HEK293 (cell line): ENCODE data around the gene MLX.

Experiments
- OSR2 ChIP-seq: fragments of 450-650 bp; formaldehyde crosslinking; IDR thresholded peaks from 2 replicates; pipeline ENCODE4 v1.5.1; 2016; ENCODE audit warnings: missing biosample characterization, missing genetic modification characterization
- TCF7L2 ChIP-seq: IDR thresholded peaks from 2 replicates; pipeline ENCODE4 v1.6.1; 2011; ENCODE audit warnings: low read depth, mild to moderate bottlenecking, inconsistent platforms, low read length, moderate library complexity, borderline replicate concordance
- ZNF274 ChIP-seq, 2 experiments: fragments of 200-500 bp in 1 of 2; fragments of 450-650 bp in 1 of 2; sonication (Bioruptor generic) in 1 of 2; formaldehyde crosslinking in 1 of 2; IDR thresholded peaks; 2 replicates each; pipeline versions ENCODE4 v1.5.1 to v1.6.1; 2014 to 2016; ENCODE audit warnings: borderline replicate concordance in 1 of 2, inconsistent platforms in 1 of 2, low read length in 1 of 2, missing biosample characterization in 1 of 2, missing genetic modification characterization in 1 of 2
- ZNF341 ChIP-seq: fragments of 450-650 bp; formaldehyde crosslinking; IDR thresholded peaks from 2 replicates; pipeline ENCODE4; 2016; ENCODE audit warnings: low read depth, missing biosample characterization, missing genetic modification characterization
- ZNF366 ChIP-seq: fragments of 450-650 bp; formaldehyde crosslinking; conservative IDR thresholded peaks from 2 replicates; pipeline ENCODE4 v1.5.1; 2016; ENCODE audit warnings: missing biosample characterization, missing genetic modification characterization
- ZNF530 ChIP-seq: fragments of 450-650 bp; formaldehyde crosslinking; IDR thresholded peaks from 2 replicates; pipeline ENCODE4 v1.5.1; 2016; ENCODE audit warnings: low read depth, missing biosample characterization, missing genetic modification characterization
- ZNF561 ChIP-seq: fragments of 450-650 bp; IDR thresholded peaks from 2 replicates; pipeline ENCODE4 v1.5.1; 2018; ENCODE audit warnings: missing biosample characterization, missing genetic modification characterization, borderline replicate concordance
- TF ChIP-seq, protein P1 (sequence below): fragments of 450-650 bp; formaldehyde crosslinking; IDR thresholded peaks from 2 replicates; pipeline ENCODE4 v1.5.1; 2016; ENCODE audit warnings: missing biosample characterization, missing genetic modification characterization
- TF ChIP-seq, protein P2 (sequence below): fragments of 450-650 bp; formaldehyde crosslinking; IDR thresholded peaks from 2 replicates; pipeline ENCODE4 v1.5.1; 2016; ENCODE audit warnings: missing biosample characterization, missing genetic modification characterization, borderline replicate concordance
- TF ChIP-seq, protein P3 (sequence below): fragments of 450-650 bp; formaldehyde crosslinking; IDR thresholded peaks from 2 replicates; pipeline ENCODE4 v1.5.1; 2016; ENCODE audit warnings: missing biosample characterization, missing genetic modification characterization
- TF ChIP-seq, protein P4 (sequence below): fragments of 450-650 bp; formaldehyde crosslinking; IDR thresholded peaks from 2 replicates; pipeline ENCODE4 v1.5.1; 2016; ENCODE audit warnings: missing biosample characterization, missing genetic modification characterization

DNA sequence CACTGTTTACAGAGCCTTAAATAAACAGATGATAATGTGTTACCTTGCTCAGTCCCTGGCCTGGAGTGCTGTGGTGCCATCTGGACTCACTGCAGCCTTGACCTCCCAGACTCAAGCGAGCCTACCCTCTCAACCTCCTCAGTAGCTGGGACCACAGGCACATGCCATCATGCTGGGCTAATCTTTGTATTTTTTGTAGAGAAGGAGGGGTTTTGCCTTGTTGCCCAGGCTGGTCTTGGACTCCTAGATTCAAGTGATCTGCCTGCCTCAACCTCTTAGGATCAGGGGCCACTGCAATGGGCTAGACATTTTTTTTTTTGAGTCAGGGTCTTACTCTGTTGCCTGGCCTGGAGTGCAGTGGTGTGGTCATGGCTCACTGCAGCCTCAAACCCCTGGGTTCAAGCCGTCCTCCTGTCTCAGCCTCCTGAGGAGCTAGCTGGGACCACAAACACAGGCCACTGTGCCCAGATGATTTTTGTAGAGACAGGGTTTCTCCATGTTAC lies 35.9 kb upstream of the MLX start:
- no peak for TF ChIP-seq ZNF274 (IDR thresholded peaks at IDR 0.05; ENCODE audit: low read length)
- no peak for TF ChIP-seq ZNF274 (tag by site-specific recombination; IDR thresholded peaks at IDR 0.05; ENCODE audit: borderline replicate concordance)
- no peak for TF ChIP-seq ZNF530 (tag by site-specific recombination)
- TF ChIP-seq, protein P1, sequence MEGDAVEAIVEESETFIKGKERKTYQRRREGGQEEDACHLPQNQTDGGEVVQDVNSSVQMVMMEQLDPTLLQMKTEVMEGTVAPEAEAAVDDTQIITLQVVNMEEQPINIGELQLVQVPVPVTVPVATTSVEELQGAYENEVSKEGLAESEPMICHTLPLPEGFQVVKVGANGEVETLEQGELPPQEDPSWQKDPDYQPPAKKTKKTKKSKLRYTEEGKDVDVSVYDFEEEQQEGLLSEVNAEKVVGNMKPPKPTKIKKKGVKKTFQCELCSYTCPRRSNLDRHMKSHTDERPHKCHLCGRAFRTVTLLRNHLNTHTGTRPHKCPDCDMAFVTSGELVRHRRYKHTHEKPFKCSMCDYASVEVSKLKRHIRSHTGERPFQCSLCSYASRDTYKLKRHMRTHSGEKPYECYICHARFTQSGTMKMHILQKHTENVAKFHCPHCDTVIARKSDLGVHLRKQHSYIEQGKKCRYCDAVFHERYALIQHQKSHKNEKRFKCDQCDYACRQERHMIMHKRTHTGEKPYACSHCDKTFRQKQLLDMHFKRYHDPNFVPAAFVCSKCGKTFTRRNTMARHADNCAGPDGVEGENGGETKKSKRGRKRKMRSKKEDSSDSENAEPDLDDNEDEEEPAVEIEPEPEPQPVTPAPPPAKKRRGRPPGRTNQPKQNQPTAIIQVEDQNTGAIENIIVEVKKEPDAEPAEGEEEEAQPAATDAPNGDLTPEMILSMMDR (tag by site-specific recombination), result no peak
- TF ChIP-seq OSR2 (tag by site-specific recombination), result no peak
- TF ChIP-seq ZNF561 (tag by site-specific recombination), result no peak
- no peak for TF ChIP-seq ZNF366 (tag by site-specific recombination)
- TF ChIP-seq, protein P2, sequence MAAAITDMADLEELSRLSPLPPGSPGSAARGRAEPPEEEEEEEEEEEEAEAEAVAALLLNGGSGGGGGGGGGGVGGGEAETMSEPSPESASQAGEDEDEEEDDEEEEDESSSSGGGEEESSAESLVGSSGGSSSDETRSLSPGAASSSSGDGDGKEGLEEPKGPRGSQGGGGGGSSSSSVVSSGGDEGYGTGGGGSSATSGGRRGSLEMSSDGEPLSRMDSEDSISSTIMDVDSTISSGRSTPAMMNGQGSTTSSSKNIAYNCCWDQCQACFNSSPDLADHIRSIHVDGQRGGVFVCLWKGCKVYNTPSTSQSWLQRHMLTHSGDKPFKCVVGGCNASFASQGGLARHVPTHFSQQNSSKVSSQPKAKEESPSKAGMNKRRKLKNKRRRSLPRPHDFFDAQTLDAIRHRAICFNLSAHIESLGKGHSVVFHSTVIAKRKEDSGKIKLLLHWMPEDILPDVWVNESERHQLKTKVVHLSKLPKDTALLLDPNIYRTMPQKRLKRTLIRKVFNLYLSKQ (tag by site-specific recombination), result no peak
- TF ChIP-seq, protein P3, sequence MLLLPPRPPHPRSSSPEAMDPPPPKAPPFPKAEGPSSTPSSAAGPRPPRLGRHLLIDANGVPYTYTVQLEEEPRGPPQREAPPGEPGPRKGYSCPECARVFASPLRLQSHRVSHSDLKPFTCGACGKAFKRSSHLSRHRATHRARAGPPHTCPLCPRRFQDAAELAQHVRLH, result no peak
- TF ChIP-seq, protein P4, sequence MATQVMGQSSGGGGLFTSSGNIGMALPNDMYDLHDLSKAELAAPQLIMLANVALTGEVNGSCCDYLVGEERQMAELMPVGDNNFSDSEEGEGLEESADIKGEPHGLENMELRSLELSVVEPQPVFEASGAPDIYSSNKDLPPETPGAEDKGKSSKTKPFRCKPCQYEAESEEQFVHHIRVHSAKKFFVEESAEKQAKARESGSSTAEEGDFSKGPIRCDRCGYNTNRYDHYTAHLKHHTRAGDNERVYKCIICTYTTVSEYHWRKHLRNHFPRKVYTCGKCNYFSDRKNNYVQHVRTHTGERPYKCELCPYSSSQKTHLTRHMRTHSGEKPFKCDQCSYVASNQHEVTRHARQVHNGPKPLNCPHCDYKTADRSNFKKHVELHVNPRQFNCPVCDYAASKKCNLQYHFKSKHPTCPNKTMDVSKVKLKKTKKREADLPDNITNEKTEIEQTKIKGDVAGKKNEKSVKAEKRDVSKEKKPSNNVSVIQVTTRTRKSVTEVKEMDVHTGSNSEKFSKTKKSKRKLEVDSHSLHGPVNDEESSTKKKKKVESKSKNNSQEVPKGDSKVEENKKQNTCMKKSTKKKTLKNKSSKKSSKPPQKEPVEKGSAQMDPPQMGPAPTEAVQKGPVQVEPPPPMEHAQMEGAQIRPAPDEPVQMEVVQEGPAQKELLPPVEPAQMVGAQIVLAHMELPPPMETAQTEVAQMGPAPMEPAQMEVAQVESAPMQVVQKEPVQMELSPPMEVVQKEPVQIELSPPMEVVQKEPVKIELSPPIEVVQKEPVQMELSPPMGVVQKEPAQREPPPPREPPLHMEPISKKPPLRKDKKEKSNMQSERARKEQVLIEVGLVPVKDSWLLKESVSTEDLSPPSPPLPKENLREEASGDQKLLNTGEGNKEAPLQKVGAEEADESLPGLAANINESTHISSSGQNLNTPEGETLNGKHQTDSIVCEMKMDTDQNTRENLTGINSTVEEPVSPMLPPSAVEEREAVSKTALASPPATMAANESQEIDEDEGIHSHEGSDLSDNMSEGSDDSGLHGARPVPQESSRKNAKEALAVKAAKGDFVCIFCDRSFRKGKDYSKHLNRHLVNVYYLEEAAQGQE, result no peak
- no peak for TF ChIP-seq ZNF341 (tag by site-specific recombination)
- no peak for TF ChIP-seq TCF7L2
